DLD1 (cell line): ENCODE data around the gene NQO1.

Experiments
- in situ Hi-C: cut with HindIII; loops from 2 replicates; pipeline ENCODE4 v1.10.0; 2017; ENCODE audit warnings: low sequenced_read_pairs

Gene NQO1

GRCh38 chr16:69707920-69708683, 18.3 kb downstream of the NQO1 start:
- in situ Hi-C loops = no loop called here

- in situ Hi-C loops = no loop called here
Measured at GRCh38 chr16:69706975-69707340, 19.4 kb downstream of the NQO1 start.

- in situ Hi-C loops = no loop called here
Measured at GRCh38 chr16:69706256-69706974, 19.9 kb downstream of the NQO1 start.

- in situ Hi-C loops = no loop called here
Measured at GRCh38 chr16:69703638-69704037, 22.7 kb downstream of the NQO1 start.

GRCh38 chr16:69701866-69702265, 24.5 kb downstream of the NQO1 start:
- in situ Hi-C loops = no loop called here

- in situ Hi-C loops = no loop called here
Measured at GRCh38 chr16:69701452-69701851, 24.9 kb downstream of the NQO1 start.

- in situ Hi-C loops = no loop called here
Measured at GRCh38 chr16:69699915-69700314, 26.4 kb downstream of the NQO1 start.

GRCh38 chr16:69698404-69698803, 28.0 kb downstream of the NQO1 start:
- in situ Hi-C loops = no loop called here

GRCh38 chr16:69693916-69694315, 32.4 kb downstream of the NQO1 start:
- in situ Hi-C loops = no loop called here

- in situ Hi-C loops = no loop called here
Measured at GRCh38 chr16:69691980-69692911, 34.1 kb downstream of the NQO1 start.

- in situ Hi-C loops = no loop called here
Measured at GRCh38 chr16:69688589-69688988, 37.8 kb downstream of the NQO1 start.

GRCh38 chr16:69680358-69680757, 46.0 kb downstream of the NQO1 start:
- in situ Hi-C loops = no loop called here

- in situ Hi-C loops = no loop called here
Measured at GRCh38 chr16:69672998-69673713, 53.2 kb downstream of the NQO1 start.

- in situ Hi-C loops = no loop called here
Measured at GRCh38 chr16:69672315-69672997, 53.9 kb downstream of the NQO1 start.

- in situ Hi-C loops = no loop called here
Measured at GRCh38 chr16:69669577-69669976, 56.8 kb downstream of the NQO1 start.

- in situ Hi-C loops = loop anchor here (5.0 kb wide), 1 partner anchor 72 kb away; no protein-coding TSS in a partner anchor
Measured at GRCh38 chr16:69663846-69664245, 62.5 kb downstream of the NQO1 start.

- in situ Hi-C loops = loop anchor here (5.0 kb wide), 1 partner anchor 71 kb away; no protein-coding TSS in a partner anchor
Measured at GRCh38 chr16:69662901-69663300, 63.5 kb downstream of the NQO1 start.

- in situ Hi-C loops = loop anchor here (5.0 kb wide), 1 partner anchor 68 kb away; no protein-coding TSS in a partner anchor
Measured at GRCh38 chr16:69660166-69660565, 66.2 kb downstream of the NQO1 start.
